HTR-8/SVneo (cell line): ENCODE results near the gene RTF2.

Experiments
- DNase-seq: peaks from one replicate; pipeline ENCODE4 v3.0.0; 2011; ENCODE audit warnings: low spot score, mixed read lengths; ENCODE audit not compliant: insufficient read length
- FAIRE-seq: peaks from 2 replicates; lab custom pipeline; 2011; peaks lifted over from hg19 to GRCh38; lab: Jason Lieb, UNC

The RTF2 gene

GRCh38 chr20:56437196-56437960 lies 31.0 kb upstream of the RTF2 start:
- FAIRE-seq (peak; percentile 87), DNase-seq (no peak)

DNA sequence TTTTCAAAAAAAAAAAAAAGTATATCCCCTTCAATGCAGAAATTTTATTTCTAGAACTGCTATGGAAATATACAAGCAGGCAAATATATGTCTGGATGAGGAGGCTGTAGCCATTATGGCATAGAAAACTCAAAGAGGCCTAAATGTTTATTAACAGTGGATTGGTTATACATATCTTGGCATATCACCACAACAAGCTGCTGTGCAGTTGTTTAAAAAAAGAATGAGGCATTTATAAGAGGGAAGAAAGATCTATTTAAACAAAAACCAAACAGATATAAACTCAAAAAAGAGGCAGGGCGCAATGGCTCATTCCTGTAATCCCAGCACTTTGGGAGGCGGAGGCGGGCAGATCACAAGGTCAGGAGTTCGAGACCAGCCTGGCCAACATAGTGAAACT lies 30.1 kb upstream of the RTF2 start:
- DNase-seq (no peak), FAIRE-seq (no peak)

GRCh38 chr20:56439771-56440291 lies 28.6 kb upstream of the RTF2 start:
- FAIRE-seq (peak; percentile 100), DNase-seq (peak; percentile 92)

- FAIRE-seq (no peak), DNase-seq (no peak)
Observed at GRCh38 chr20:56440346-56441007, 27.9 kb upstream of the RTF2 start.

GRCh38 chr20:56442389-56443365 lies 25.8 kb upstream of the RTF2 start:
- FAIRE-seq (peak; percentile 69), DNase-seq (no peak)

DNA sequence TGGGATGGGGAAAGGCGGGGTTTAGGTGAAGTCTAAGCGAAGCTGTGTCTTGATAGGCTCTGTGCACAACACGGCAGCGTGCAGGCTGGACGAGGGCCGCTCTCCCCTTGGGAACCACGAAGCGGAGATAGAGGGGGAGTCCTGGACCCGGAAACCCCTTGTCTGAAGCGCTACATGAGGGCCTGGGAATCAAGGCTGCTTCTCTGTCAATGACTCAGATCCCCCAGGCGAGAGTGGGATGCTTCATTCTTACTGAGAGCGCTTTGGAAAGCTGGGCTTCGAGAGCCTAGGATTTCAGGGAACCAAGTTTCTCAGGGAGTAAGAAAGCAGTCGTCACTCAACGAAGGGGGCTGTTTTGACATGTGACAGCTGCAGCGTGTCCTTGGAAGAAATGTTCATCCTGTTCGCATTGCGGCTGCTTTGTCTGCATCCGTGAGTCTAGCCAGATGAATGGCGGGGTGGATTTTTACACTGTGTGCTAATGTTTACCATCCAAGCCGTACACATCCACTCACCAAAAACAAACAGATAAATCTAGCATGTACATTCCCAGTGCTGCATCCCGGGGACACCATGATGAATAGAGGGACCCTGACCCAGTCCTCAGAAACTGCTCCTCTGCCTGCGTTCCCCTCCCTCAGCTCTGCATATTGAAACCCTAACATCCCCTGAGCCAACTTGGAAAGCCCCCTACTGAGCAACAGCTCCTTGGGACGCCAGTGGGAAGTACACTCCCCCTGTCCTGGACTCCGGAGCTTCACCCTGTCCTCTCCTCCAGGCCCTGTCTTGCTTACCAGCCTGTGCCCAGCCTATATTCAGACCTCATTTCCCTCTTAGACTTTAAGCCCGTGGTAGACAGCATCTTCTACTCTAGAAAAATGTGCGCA lies 24.5 kb upstream of the RTF2 start:
- DNase-seq (peak; percentile 69), FAIRE-seq (peak; percentile 62)

- FAIRE-seq: peak; percentile 80
- DNase-seq: no peak
Observed at GRCh38 chr20:56445130-56445529, 23.3 kb upstream of the RTF2 start.

DNA sequence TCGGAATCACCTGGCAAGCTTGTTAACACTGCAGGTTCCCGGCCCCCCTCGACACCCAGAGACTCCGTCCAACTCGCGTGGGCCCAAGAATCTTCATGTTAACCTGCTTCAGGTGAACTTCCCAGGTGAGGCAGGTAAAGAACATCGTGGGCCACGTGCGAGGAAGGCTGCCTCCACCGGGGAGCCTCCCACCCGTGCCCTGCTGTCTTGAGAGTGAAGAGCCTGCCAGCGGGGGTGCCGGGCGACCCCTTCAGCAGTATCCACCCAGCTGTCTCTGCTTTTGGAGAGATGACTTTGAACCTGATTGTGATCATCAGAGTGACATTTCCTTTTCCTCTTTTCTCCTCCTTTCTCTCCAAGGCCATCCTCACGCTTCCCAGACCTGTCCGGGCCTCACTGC lies 22.9 kb upstream of the RTF2 start:
- FAIRE-seq: no peak
- DNase-seq: no peak

DNA sequence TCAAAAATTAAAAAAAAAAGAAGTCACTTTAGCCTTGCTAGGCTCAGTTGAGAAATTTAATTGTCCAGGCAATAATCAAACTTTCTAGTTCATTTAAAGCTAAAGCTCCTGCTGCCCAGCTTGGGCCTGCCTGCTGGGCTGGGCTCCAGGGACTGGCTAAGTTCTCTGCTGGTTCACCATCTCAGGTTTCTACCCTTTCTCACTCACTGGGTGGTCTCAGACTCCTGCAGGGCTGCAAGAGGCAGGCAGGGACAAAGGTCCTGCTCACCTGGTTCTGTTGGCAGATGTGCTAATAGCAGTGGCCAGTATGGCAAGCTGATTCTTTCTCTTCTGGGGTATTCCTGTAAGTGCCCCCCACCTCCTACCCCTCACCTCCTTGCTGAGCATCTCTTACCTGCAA lies 21.2 kb upstream of the RTF2 start:
- DNase-seq (no peak), FAIRE-seq (no peak)

GRCh38 chr20:56449459-56449858 lies 19.0 kb upstream of the RTF2 start:
- FAIRE-seq (no peak), DNase-seq (no peak)

GRCh38 chr20:56451056-56451765 lies 17.2 kb upstream of the RTF2 start:
- DNase-seq: no peak
- peak; percentile 85 for FAIRE-seq

- FAIRE-seq: no peak
- no peak for DNase-seq
Observed at GRCh38 chr20:56453352-56453751, 15.1 kb upstream of the RTF2 start.

DNA sequence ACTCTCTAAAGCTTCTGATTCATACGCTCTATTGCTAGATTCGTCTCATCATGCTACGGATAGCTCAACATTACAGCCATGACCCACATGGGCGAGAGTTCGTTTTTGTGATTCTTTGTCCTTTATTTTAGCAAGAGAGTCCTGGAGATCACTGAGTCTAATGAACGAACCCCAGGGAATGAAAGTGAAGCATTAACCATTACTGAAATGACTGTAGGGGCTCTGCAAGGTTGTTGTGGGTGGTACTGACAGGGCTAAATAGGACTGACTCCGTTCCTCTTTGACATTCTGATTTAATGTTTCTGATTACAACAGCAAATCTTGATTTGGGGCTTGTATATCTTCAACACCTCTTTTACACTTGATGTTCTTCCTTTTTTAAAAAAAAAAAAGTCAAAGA lies 13.7 kb upstream of the RTF2 start:
- DNase-seq (no peak), FAIRE-seq (peak; percentile 69)

GRCh38 chr20:56458206-56458821 lies 10.1 kb upstream of the RTF2 start:
- FAIRE-seq (peak; percentile 97), DNase-seq (no peak)

DNA sequence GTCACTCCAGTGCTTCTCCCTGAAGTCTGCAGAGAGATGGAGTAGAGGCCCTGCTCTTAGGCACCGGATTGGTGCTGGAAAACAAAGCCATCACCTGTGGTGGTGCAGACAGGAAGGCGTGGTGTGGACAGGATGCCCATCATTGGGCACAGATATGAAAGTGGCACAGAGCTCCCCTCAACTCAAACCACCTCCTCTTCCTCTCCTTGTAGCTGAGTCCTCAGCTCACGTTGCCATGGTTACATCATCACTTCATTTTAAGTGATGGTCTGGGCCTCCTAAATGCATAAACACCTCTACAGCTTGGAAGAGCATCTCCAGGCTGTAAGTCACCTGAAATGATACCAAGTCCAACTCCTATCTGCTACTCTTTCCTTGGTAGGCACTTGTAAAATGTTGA lies 8.0 kb upstream of the RTF2 start:
- DNase-seq (no peak), FAIRE-seq (peak; percentile 85)

GRCh38 chr20:56461576-56461975 lies 6.9 kb upstream of the RTF2 start:
- peak; percentile 80 for FAIRE-seq

DNA sequence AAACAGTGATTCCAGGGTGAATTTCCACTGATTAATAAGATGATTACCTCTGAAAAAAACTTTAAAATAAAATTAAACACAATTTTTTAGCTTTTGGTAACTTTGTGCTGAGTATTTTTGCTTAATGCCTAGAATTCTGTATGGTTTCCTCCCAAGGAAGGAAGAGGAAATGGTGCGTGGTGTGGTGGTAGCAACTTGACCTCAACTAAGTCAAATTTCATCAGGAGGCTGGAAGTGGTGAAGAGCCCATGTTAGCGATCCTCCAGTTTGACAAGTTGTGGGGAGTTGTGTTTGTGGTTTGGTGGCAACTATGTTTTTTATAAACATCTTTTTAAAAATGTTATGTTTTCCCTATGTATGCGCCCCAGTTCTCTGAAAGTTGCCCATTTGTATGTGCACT lies 5.0 kb upstream of the RTF2 start:
- no peak for DNase-seq
- no peak for FAIRE-seq

More at GRCh38 chr20:56461576-56461975, 6.9 kb upstream of the RTF2 start:
- no peak for DNase-seq

- peak; percentile 60 for FAIRE-seq
- no peak for DNase-seq
Observed at GRCh38 chr20:56465997-56466396, 2.4 kb upstream of the RTF2 start.
